OCI-LY1 (cell line): ENCODE data around the gene SUCO.
A peak's percentile ranks its signal among the peaks of the same experiment; 100 is the strongest.

Experiments
- H2AFZ ChIP-seq: fragments of 200-600 bp; sonication (generic), shearing (Covaris generic); 2 replicates; pipeline ENCODE4 v1.6.0; 2014; ENCODE audit warnings: antibody characterized with exemption, mild to moderate bottlenecking, low read length
- H3F3A ChIP-seq: fragments of 200-600 bp; sonication (generic), shearing (Covaris generic); 2 replicates; pipeline ENCODE4 v1.6.0; 2014; ENCODE audit warnings: mild to moderate bottlenecking, antibody characterized with exemption, low read length, moderate library complexity; ENCODE audit not compliant: insufficient read depth
- H3K27ac ChIP-seq: fragments of 200-600 bp; sonication (generic); 2 replicates; pipeline ENCODE4 v1.5.1; 2014; ENCODE audit warnings: low read length, mixed run types, mild to moderate bottlenecking, low read depth; ENCODE audit not compliant: poor library complexity, severe bottlenecking
- H3K27me3 ChIP-seq: fragments of 200-600 bp; sonication (generic); 2 replicates; pipeline ENCODE4 v1.6.0; 2014; ENCODE audit warnings: antibody characterized with exemption, mild to moderate bottlenecking, low read length, moderate library complexity; ENCODE audit not compliant: insufficient read depth
- H3K36me3 ChIP-seq: fragments of 200-600 bp; sonication (generic); 2 replicates; pipeline ENCODE4 v1.6.1; 2014; ENCODE audit warnings: mild to moderate bottlenecking, antibody characterized with exemption, low read length, moderate library complexity, mixed read lengths; ENCODE audit not compliant: insufficient read depth
- H3K4me1 ChIP-seq: fragments of 200-600 bp; sonication (generic); 2 replicates; pipeline ENCODE4 v1.5.1; 2014; ENCODE audit warnings: mild to moderate bottlenecking, low read length, moderate library complexity; ENCODE audit not compliant: insufficient read depth, severe bottlenecking
- H3K4me2 ChIP-seq: fragments of 200-600 bp; sonication (generic), shearing (Covaris generic); 2 replicates; pipeline ENCODE4 v1.6.1; 2014; ENCODE audit warnings: low read length
- H3K4me3 ChIP-seq: fragments of 200-600 bp; sonication (generic); 2 replicates; pipeline ENCODE4 v1.5.1; 2014; ENCODE audit warnings: low read length, low read depth, mild to moderate bottlenecking, mixed read lengths; ENCODE audit not compliant: poor library complexity, severe bottlenecking
- H3K79me2 ChIP-seq: fragments of 200-600 bp; shearing (Covaris generic); 2 replicates; pipeline ENCODE4 v1.6.1; 2016; ENCODE audit warnings: mixed run types, low read length, mixed read lengths; ENCODE audit not compliant: insufficient read depth
- H3K9ac ChIP-seq: fragments of 200-600 bp; sonication (generic), shearing (Covaris generic); 2 replicates; pipeline ENCODE4 v1.6.1; 2014; ENCODE audit warnings: mild to moderate bottlenecking, low read length, mixed read lengths
- H3K9me2 ChIP-seq: fragments of 200-600 bp; sonication (generic), shearing (Covaris generic); 2 replicates; pipeline ENCODE4 v1.6.1; 2014; ENCODE audit warnings: low read depth, mild to moderate bottlenecking, low read length, mixed read lengths
- H3K9me3 ChIP-seq: fragments of 200-600 bp; shearing (Covaris generic); 2 replicates; pipeline ENCODE4 v1.6.1; 2014; ENCODE audit warnings: low read length, mixed read lengths
- H4K20me1 ChIP-seq: fragments of 200-600 bp; sonication (generic), shearing (Covaris generic); 2 replicates; pipeline ENCODE4 v1.6.0; 2016; ENCODE audit warnings: mild to moderate bottlenecking, low read length; ENCODE audit not compliant: insufficient read depth
- CTCF ChIP-seq: fragments of 200-600 bp; sonication (generic), shearing (Covaris generic); IDR thresholded peaks from 2 replicates; pipeline ENCODE4 v1.5.1; 2017; ENCODE audit warnings: mild to moderate bottlenecking, antibody characterized with exemption, low read length, moderate library complexity, mixed read lengths
- EZH2 ChIP-seq: fragments of 200-600 bp; sonication (generic), shearing (Covaris generic); IDR thresholded peaks from 2 replicates; pipeline ENCODE4 v1.8.0; 2017; ENCODE audit warnings: borderline replicate concordance, mixed run types, mild to moderate bottlenecking, antibody characterized with exemption, low read length, moderate library complexity, mixed read lengths

SUCO gene

DNA sequence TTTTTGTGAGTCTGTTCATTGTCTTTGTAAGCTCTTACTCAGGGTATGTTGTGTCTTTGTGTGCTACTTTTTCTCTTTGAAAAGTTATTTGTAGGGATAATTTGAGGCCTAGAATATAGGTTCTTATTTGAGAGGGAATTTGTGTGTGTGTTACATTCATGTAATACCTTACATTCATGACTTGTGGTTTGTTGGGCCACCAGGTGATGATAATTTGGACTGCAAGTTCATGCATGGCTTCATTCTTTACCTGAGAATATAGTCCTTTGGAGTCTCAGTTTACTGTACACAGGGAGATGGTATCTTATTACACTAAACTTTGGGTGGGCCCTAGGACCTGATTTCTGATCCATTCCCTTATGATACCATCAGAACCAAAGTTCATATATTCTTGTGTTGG is 74.2 kb downstream of the SUCO start:
- Histone ChIP-seq H3K79me2 (no peaks in the 10 kb centered on the region), H3K27ac (no peak overlapping the region), H4K20me1 (no peaks in the 10 kb centered on the region), H3F3A (no peaks in the 10 kb centered on the region), H3K9me2 (no peaks in the 10 kb centered on the region), H3K9me3 (no peaks in the 10 kb centered on the region), H3K4me1 (no peaks in the 10 kb centered on the region), H3K4me2 (no peak overlapping the region), H3K27me3 (no peaks in the 10 kb centered on the region), H3K36me3 (peaks cover 53% of the 10 kb centered on the region), H3K4me3 (no peak overlapping the region), H2AFZ (no peak overlapping the region), H3K9ac (no peak overlapping the region)
- TF ChIP-seq CTCF (no peak), EZH2 (no peak)

DNA sequence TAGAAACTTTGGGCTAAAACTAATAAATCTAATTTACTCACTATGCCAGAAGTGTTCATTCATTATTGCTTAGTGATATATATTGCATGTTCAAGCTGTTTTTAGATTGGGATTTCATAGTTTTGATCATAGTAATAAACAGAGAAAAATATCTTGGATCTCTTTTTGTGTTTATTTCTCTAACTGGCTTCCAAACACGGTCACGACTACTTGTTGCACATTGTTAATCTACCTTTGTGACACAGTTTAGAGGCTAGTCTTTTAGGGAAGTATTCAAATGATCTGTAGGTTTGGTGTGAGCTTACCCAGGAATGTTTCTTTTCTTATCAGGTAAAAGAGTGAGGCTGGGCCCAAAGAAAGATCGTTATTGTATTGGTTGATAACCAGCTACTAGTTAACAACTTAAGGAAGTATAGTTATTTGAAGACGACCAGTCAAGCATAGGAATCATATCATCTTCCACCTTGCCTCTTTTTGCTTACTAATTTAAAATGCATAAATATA is 75.2 kb downstream of the SUCO start:
- Histone ChIP-seq H3F3A (no peaks in the 10 kb centered on the region), H3K36me3 (peaks cover 44% of the 10 kb centered on the region), H2AFZ (no peak overlapping the region), H3K4me3 (no peak overlapping the region), H3K9me3 (no peaks in the 10 kb centered on the region), H3K4me2 (no peak overlapping the region), H3K9me2 (no peaks in the 10 kb centered on the region), H3K79me2 (no peaks in the 10 kb centered on the region), H4K20me1 (no peaks in the 10 kb centered on the region), H3K27ac (no peak overlapping the region), H3K9ac (no peak overlapping the region), H3K27me3 (no peaks in the 10 kb centered on the region), H3K4me1 (no peaks in the 10 kb centered on the region)
- TF ChIP-seq CTCF, result no peak
- no peak for TF ChIP-seq EZH2

- H3K9me2 ChIP-seq, result no peaks in the 10 kb centered on the region
- H3K27ac ChIP-seq, result no peak overlapping the region
- H3K27me3 ChIP-seq, result no peaks in the 10 kb centered on the region
- H3K4me1 ChIP-seq, result no peaks in the 10 kb centered on the region
- H2AFZ ChIP-seq, result no peak overlapping the region
- TF ChIP-seq CTCF (peak; percentile 48; the same call in 1 of the 2 replicates), EZH2 (no peak)
- peaks cover 33% of the 10 kb centered on the region for H3K36me3 ChIP-seq
- H3K79me2 ChIP-seq, result no peaks in the 10 kb centered on the region
- no peaks in the 10 kb centered on the region for H4K20me1 ChIP-seq
- no peaks in the 10 kb centered on the region for H3K9me3 ChIP-seq
- no peak overlapping the region for H3K4me2 ChIP-seq
- no peaks in the 10 kb centered on the region for H3F3A ChIP-seq
- H3K4me3 ChIP-seq, result no peak overlapping the region
- no peak overlapping the region for H3K9ac ChIP-seq
Observed at GRCh38 chr1:172609528-172609927, 76.6 kb downstream of the SUCO start.
